HG03095 (cell line): ENCODE results near the gene MORN5.

Source experiments
- ATAC-seq: cut with Tn5 transposase; IDR thresholded peaks from one replicate; pipeline ENCODE4 v1.9.1; 2021; ENCODE audit warnings: moderate library complexity; ENCODE audit not compliant: unreplicated experiment

MORN5 gene

DNA sequence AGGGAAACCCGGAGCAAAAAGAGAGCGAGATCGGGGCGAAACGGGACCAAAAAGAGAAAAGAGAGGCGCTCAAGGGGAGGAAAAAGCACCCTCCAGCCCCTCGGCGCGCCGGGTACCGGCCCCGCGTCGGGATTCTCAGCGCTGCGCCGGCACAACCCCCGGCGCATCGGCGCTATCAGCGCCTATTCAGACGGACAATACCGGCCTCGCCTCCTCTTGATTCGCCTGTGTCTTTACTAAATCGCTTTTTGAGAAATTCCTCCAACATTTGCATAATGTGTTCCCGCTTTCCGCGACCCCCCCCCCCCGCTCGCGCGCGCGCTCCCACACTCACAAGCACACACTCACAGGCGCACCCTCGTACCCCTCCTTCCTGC is 68.5 kb downstream of the MORN5 start:
- no peak for ATAC-seq

DNA sequence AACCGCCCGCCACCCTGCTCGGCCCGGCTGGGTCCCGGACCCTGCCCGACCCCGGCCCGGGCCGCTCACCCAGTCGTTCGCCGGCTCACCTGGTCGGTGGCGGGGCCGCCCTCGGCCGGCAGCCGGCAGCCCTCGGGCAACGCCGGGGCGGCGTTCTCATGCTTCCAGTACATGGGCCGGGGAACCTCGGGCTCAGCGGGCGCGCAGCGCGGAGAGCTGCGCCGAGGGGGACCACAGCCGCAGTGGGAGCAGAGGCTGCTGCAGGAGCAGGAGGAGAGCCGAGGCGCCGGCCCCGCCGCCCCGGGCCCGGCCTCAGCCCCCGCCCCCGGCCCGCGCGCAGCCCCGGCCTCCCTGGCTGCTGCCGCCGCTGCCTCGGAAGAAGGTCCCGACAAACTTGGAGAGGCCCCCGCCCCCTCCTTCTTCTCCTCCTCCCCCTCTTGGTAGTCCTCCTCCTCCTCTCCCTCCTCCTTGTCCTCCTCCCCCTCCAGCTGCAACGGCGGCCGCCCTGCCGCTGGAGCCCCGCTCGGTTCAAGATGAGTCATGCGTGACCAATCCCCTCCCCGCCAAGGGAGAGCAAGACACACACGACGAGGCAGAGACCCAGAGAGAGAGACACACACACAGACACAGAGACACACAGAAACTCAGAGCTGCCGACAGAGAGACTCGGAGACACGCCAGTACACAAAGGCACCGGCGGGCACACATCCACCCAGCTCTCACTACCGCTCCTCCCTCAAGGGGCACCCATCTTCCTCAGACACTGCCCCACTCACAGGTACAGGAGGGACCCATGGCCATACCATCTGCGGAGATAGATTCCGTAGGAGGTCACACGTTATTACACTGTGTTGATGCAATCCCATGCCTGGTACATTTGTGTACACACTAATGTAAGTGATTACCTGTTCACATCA is 69.1 kb downstream of the MORN5 start, which contains the start of gene LHX6:
TSS of gene LHX6 (minus strand) at position 390 of the 917 bp plus-strand sequence. CDS start at position 173, 217 bp downstream.
- no peak for ATAC-seq

DNA sequence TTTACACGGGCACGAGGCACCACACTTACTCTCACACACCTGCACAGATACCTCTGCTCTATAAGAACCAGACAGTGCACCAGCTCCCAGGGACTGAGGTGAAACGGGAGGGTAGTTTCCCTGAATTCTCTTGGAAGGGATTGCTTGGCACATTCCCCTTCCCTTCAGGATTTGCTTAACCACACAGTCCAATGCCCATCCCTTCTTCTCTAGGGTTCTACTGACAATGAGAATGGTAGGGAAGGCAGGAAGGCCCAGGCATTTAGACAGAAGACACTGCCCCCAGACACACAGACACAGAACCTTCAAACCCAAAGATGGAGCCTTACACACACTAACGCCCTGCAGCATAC is 69.8 kb downstream of the MORN5 start:
- ATAC-seq: no peak

DNA sequence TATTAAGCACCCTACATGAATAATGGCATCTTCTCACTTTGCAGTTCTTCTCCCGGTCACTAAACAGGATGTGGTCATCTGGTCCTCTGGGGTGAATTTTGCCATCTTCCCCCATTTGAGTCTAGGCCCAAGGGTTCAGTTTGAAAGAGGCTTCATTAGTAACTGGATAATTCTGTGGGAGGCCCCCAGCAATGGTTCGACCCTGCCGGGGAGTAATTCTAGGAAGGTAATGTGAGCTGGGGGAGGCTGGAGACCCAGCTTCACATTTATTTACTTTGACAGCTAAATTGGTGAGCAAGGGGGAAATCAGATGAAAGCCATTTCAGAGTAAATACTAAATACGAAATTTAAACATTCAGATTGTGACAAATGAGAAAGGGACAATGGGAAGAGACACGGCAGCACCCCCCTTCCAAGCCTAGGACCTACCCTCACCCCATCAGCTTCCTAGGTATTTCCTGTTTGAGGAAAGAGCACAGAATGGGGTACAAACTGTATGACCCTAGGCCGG is 73.1 kb downstream of the MORN5 start:
- ATAC-seq: no peak

DNA sequence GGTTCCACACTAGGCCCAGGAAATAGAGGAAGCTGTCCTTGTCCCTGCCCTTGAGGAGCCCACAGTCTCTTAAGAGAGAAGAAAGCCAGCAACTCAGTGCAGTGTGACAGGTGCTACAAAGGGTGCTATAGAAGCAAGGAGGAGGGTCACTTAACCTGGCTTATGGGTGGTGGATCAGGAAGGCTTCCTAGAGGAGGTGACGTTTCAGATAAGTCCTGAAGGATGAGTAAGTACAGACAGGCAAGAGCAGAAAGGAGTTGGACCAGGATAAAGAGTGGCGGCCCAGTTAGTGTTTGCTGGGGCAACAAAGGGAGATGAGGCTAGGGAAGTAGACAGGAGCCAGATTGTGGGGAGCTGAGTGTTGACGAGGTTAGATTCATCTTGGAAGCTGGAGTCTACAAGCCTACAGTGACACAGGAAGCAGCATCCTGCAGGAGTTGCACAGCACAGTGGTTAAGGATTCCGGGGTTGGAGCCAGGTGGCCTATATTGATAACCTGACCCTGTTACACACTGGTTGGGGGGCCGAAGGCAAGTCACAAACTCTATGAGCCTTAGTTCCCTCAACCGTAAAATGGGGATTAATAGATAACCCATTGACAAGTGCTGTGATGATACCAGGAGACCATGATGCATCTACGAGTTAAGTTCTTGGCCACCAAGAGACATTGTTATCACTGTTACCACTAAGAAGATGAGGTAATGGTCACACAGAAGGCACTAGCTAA is 74.5 kb downstream of the MORN5 start:
- ATAC-seq: no peak

DNA sequence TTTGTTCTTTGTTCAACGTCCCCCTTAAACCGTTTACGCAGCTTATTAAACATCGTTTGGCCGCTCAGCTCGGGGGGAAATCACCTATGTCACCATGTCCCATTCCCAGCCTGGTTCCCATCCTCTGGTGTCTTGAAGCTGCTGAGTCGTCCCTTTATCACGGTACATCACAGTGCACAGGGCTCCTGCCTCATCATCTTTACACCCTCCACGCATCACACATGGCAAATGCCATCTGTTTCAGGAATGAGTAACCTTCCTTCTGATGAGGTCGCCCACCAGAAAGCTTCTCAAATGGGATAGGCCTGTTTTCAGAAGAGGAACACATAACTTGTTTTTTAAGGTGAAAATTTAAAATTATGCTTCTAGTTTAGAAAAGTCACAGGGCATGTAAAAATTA is 77.0 kb downstream of the MORN5 start:
- no peak for ATAC-seq

DNA sequence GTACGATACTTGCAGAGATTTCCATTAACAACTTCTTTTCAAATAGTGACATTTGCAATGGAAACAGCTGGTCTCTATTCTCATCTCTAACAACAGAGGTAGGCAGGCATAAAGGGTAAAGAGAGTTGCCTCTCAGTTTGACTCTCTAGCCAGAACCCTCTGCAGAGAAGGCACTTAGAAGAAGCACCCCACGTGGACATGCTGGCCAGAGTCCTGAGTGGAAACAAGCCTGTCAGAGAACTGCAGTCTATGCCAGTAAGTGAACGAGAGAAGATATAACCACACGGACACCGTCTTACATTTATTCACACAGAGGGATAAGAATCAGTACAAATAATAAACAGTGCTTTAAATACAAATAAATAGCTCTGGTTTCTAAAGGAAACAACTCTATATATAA is 80.0 kb downstream of the MORN5 start:
- ATAC-seq: no peak

DNA sequence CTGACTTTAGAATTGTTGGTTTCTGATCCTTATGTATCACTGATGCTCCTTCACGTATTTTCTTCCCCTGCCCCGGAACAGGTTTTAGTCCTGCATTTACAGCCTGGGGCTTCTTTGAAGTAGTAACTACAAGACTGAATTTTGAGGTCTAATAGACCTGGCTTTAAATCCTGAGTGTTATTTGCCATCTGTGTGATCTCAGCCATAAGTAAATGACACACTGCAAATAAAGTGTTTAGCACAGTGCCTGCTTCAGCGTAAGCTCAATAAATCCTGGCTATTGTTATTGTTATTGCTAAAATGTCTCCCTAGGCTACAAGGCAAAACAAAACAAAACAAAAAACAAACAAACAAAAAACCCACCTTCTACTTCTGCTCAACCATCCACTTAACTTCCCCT is 84.6 kb downstream of the MORN5 start:
- no peak for ATAC-seq

DNA sequence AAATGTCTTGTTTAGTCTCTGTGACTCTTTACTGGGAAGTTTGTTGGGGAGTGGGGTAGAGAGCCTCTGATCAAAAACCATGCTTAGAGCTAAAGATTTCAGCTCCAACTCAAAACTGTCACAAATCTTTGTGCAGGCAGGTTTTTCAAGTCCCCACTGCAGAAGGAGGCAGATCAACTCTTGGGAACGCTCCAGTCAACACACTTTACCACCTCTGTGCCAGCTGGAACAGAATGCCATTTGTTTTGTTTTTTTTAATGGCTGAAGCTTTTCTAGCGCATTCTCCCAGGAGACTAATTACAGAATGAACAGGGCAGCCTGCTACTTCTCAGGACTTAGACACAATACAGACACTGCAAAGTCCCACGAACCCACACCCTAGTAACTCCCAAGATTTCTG is 87.0 kb downstream of the MORN5 start:
- ATAC-seq: no peak

DNA sequence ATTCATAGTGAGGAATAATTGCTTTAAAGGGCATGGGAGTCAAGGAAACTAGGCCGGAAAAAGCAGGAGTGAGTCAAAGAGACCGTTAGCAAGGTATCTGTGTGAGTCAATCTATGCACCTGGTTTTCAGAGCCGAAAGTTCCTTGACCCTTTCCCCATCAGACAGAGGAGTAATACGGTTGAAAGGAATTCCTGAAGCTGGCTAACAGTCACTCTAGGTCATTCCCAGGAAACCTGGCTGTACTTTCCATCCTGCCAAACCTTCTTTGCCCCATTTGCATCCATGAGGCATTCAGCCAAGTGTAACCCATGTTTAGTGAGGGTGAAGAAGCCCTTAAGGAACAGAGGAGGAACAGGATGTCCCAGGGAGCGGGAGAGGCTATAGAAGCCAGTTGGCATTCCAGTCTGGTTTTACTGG is 88.7 kb downstream of the MORN5 start:
- ATAC-seq: no peak
